ENCODE data around the gene PPM1F.
"Not testable (repeated sequence)": the region's sequence is repeated elsewhere in the genome, so short reads cannot be mapped to it uniquely, and the experiment has no call there.

PPM1F gene

DNA sequence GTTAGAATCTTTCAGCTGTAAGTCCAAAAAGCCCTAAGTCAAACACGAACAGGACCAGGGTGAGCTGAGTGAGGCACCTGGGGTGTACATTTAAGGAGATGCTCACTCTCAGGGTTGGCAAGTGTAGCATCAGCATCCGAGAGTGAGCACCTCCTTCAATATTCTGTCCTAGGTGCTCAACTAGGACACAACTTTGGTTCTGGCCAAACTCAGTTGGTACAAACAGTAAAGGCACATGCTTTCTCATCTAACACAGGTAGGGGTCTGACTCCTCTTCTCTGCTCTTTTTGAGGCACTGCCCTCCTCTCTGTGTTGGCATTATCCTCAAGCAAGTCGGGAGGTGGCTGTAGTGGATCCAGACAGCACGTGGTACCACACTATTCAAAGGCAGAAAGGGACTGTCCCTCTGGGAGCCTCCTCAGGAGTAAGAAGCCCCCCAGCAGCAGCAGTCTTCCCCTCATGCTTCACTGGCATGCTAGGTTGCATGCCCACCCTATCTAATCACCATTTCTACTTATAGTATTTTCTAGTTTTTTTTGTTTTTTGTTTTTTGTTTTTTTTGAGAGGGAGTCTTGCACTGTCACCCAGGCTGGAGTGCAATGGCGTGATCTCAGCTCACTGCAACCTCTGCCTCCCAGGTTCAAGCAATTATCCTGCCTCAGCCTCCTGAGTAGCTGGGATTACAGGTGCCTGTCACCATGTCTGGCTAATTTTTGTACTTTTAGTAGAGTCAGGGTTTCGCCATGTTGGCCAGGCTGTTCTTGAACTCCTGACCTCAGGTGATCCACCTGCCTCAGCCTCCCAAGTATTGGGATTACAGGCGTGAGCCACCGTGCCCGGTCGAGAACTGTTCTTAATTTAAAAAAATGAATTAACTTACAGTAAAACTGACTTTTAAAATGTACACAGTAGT is 70.6 kb downstream of the PPM1F start:
- no peak for DNase-seq

DNA sequence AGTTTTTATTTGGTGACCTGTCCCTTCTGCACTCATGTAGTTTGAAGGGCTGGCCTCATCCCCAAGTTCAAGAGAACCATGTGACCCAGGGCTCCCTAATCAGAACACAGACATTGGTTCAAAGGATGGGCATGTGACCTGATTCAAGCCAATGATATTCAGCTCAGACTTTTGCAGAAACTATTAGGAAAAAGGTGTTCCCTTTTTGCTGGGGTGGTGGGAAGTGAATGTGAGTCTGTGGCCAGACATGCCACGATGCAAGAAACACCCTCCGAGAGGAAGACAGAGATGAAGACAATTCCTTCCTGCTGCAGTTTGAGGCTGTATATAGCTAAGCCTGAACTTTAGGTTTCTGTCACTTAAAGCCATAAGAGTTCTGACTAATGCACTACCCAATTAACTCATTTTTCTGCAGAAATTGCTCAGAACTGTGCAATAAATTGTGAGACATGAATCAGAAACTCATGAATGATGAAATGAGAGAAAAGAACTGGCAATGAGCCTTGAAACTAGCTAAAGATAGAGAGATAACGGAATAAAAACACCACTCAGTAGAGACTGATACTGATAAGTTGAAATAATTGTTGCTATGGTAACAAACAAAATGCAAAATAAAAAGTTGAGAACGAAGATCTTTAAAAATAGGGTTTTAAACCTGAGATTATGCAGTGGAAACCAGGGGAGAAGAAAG is 76.0 kb downstream of the PPM1F start:
- DNase-seq: no peak

DNA sequence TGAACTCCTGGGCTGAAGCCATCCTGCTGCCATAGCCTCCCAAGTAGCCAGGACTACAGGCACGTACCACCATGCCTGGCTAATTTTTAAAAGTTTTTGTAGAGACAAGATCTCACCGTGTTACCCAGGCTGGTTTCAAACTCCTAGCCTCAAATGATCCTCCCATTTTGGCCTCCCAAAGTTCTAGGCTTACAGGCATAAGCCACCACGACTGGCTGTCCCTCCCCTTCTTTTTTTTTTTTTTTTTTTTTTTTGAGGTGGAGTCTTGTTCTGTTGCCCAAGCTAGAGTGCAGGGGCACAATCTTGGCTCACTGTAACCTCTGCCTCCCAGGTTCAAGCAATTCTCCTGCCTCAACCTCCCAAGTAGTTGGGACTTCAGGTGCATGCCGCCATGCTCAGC is 77.7 kb downstream of the PPM1F start:
- not testable (repeated sequence) for DNase-seq

DNA sequence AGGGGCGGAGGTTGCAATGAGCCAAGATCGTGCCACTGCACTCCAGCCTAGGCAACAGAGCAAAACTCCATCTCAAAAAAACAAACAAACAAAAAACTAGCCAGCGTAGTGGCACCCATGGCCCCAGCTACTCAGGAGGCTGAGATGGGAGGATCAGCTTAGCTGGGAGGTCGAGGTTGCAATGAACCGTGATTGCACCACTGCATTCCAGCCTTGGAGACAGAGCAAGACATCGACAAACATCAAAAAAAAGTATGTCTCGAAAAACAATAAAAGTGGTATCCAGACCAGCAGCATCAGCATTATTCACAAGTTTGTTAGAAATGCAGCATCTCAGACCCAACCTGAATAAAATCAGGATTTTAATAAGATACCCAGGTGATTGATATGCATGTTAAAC is 79.0 kb downstream of the PPM1F start:
- DNase-seq: no peak

DNA sequence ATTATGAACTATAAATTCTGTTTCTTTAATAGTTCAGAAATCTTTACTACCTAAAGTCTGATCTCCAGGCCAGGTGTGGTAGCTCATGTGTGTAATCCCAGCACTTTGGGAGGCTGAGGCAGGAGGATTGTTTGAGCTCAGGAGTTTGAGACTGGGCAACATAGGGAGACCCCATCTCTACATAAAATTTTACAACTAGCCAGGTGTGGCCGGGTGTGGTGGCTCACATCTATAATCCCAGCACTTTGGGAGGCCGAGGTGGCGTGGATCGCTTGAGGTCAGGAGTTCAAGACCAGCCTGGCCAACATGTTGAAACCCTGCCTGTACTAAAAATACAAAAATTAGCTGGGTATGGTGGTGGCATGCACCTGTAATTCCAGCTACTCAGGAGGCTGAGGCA is 79.9 kb downstream of the PPM1F start:
- DNase-seq: not testable (repeated sequence)

Measured in SIG-M5 (cell line).